Lower leg skin (tissue), 3 donors: ENCODE data around the gene APP.

Source experiments
- POLR2A ChIP-seq, 2 donors: fragments of 450-650 bp; IDR thresholded peaks; one replicate each; pipeline ENCODE4 v1.6.1; 2016 to 2017; ENCODE audit warnings: antibody characterized with exemption in 2 of 2, mild to moderate bottlenecking in 1 of 2, moderate library complexity in 1 of 2
- TF ChIP-seq, protein P1 (sequence below), 3 donors: fragments of 450-650 bp; IDR thresholded peaks; one replicate each; pipeline ENCODE4 v1.5.1; 2016; ENCODE audit warnings: antibody characterized with exemption in 3 of 3, mild to moderate bottlenecking in 3 of 3, moderate library complexity in 2 of 3

DNA sequence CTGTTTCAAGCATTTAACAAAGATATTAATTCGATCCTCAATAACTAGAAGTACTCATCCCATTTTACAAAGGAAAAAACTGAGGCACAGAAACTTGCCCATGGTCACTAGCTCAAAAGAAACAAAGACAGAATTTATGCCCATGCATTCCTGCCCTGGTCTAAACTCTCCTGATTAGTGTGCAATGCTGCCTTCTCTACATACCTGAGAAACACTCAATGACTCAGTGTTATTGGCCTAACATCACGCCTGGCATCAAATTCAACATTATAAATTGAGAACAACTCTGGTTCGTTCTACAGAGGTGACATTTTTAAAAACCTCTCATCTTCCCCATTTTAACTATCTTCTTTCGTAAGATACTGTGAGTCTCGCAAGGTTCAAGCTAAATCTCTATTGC, 5.2 kb downstream of the APP start:
- no peak for TF ChIP-seq POLR2A (IDR thresholded peaks at IDR 0.05)
- TF ChIP-seq, protein P1, sequence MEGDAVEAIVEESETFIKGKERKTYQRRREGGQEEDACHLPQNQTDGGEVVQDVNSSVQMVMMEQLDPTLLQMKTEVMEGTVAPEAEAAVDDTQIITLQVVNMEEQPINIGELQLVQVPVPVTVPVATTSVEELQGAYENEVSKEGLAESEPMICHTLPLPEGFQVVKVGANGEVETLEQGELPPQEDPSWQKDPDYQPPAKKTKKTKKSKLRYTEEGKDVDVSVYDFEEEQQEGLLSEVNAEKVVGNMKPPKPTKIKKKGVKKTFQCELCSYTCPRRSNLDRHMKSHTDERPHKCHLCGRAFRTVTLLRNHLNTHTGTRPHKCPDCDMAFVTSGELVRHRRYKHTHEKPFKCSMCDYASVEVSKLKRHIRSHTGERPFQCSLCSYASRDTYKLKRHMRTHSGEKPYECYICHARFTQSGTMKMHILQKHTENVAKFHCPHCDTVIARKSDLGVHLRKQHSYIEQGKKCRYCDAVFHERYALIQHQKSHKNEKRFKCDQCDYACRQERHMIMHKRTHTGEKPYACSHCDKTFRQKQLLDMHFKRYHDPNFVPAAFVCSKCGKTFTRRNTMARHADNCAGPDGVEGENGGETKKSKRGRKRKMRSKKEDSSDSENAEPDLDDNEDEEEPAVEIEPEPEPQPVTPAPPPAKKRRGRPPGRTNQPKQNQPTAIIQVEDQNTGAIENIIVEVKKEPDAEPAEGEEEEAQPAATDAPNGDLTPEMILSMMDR (IDR thresholded peaks at IDR 0.05): no peak
